Epithelial cell of umbilical artery (primary cell): ENCODE measurements around the gene ZDHHC12. TPM values are rescaled to one million over a fixed set of nuclear protein-coding genes. Genes with fewer than 3 reads are reported as not detected.

Experiments
- total RNA-seq: library from RNA; depleted of rRNA; stranded (reverse); fragments of >200 nt; gene quantifications from 2 replicates; pipeline ENCODE4 v1.2.3, GENCODE V29; 2014

ZDHHC12 gene, protein sequence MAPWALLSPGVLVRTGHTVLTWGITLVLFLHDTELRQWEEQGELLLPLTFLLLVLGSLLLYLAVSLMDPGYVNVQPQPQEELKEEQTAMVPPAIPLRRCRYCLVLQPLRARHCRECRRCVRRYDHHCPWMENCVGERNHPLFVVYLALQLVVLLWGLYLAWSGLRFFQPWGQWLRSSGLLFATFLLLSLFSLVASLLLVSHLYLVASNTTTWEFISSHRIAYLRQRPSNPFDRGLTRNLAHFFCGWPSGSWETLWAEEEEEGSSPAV
- 25.1 and 40.0 TPM in 2 replicates for total RNA-seq

DNA sequence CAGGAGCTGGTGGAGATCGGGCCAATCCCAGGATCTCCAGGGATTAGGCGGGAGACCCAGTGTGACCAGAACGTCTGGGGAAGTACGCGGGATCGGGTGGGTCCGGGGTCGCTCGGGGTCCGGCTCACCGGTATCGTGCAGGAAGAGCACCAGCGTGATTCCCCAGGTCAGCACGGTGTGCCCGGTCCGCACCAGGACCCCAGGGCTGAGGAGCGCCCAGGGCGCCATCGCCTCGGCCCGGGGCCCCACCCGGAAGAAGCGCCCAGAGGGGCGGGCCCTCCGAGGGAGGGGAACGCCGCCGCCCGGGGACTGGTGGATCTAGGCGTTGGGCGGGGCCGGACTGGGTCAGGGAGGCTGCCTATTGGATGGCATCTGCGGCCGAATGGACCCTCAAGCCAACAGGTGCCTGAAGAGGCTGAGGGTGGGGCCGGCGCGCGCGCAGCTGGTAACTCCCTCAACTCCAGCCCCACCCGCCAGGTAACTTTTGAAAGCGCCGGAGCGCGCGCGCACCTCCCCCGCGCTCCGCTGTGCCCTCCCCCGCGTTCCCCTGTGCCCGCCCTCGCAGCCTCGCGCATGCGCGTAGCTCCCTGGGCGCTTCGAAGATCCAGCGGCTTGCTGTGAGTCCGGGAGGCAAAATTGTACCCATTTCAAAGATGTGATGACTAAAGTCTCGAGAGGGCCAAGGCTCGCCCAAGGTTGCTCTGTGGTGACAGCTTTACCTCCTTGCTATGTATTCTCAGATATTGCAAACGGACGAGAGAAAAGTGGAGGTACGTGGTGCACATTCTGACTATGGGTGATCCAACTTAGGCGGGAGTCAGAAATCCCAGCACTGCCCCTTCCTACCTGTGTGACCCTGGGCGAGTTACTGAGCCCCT is at the start of gene ZDHHC12:
ZDHHC12 (minus strand) TSS at position 262 of the 878 bp plus-strand sequence; CDS start at position 228, 34 bp downstream.

DNA sequence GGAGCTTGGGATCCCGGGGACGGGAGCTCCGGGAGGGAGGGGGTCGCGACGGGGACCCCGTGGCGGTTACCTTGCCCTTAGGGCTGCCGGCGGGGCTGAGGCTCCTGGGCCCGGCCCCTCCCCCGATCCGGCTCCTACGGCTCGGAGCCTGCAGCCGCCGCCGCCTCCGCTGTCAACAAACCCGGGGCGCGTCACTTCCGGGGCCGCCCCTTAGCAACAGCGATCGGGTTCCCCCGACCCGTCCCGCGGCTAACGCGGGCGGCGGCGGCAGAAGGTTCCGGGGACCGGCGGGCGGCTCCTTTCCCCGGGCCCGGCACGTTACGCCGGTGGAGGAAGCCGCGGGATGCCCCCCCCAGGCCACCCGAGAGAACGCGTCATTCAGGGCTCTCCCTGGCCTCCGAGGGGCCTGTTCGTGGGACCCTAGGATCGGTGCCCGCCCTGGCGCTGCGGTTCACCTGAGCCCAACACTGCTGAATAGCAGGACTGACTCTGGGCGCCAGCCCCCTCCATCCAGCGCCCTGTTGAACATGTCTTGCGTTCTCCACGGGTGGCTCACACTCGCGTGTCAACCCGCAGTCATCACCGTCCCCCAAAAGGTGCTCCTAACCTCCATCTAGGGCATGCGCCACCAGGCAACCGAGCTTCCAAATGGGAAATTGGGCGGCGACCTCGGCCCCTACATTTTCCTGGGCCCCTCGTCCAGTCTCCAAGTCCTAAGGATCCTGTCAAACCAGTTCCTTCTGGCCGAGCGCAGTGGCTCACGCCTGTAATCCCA is 48.0 kb upstream of the ZDHHC12 start, which contains the start of gene ZER1:
ZER1 (minus strand) TSS at position 183 of the 775 bp plus-strand sequence. CDS start 16,362 bp downstream, outside the sequence.

DNA sequence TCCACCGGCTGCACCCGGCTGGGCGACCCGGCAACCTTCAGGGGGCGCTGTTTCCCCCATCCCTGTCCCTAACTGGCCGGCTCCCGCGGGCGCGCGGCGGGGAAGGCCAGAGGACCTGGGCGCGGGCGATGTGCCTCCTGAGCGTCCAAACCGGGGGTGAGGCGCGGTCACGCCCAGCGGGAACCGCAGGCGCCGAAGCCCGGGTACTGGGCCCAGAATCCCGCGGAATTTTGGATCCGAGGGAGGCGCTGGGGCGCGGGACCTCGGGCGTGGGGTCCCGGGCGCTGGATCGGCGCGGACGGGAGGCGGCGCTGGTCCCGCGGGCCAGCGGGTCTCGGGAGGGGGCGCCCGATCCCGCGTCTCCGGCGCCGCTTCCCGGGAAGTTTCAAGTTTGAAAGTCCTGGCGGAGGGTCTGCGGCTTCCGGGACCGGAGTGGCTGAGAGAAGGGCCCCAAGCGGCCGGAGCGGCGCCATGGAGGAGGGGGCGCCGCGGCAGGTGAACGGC is 21.4 kb downstream of the ZDHHC12 start, which contains the start of gene PKN3:
PKN3 (plus strand) TSS at position 59 of the 504 bp plus-strand sequence; CDS start at position 472, 413 bp downstream.

DNA sequence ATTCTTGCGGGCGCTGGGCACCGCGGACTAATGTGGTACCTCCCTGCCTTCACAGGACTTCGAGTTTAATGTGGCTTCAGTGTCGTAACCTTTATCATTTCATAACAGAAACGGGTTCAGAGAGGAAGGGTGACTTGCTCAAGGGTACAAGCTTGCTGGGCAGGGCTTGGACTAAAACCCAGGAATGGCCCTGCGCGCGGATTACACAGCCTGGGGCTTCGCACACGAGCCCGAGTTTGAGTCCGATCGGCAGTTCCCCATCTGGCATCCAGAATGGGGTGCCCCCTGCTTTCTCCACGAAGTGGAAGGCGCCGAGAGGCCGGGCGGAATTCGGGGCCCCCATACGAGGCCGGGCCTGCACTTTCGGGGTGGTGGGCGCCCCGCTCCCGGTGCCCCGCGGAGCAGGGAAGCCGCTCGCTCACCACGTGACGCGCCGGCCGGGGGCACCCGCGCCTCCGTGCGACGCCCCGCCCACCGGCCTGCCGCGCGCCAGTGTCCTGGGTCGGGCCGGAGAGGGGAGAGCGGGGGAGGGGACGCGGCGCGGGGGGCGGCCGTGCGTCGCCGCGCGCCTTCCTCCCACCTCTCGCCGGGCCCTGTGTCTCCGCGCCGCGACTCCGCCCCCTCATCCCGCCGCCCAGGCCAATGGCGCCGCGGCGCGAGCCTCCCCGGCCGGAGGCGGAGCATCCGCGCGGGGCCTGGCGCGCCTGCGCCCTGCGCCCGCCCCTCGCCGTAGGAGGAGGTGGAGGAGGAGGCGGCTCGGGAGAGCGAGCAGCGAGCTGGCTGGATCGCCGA is 35.2 kb downstream of the ZDHHC12 start, which contains the start of gene SET:
SET (plus strand) TSS at position 722 of the 792 bp plus-strand sequence. CDS start 361 bp downstream, outside the sequence.

Other genes starting within 250 kb of the ZDHHC12 start
- 17.2 and 23.7 TPM in 2 replicates for gene GLE1, start 219.4 kb downstream of the ZDHHC12 start, total RNA-seq
- gene SPTAN1, start 171.5 kb downstream of the ZDHHC12 start, total RNA-seq: 243 and 266 TPM in 2 replicates
- 88.0 and 90.7 TPM in 2 replicates for gene DYNC2I2, start 67.3 kb downstream of the ZDHHC12 start, total RNA-seq
- gene SET, start 34.9 kb downstream of the ZDHHC12 start, total RNA-seq: 594 and 880 TPM in 2 replicates
- gene PKN3, start 21.6 kb downstream of the ZDHHC12 start, total RNA-seq: 17.0 and 17.9 TPM in 2 replicates
- gene ZER1, start 47.8 kb upstream of the ZDHHC12 start, total RNA-seq: 8.1 and 13.4 TPM in 2 replicates
- gene TBC1D13, start 63.1 kb upstream of the ZDHHC12 start, total RNA-seq: 8.8 and 12.9 TPM in 2 replicates
- gene ENDOG, start 94.4 kb upstream of the ZDHHC12 start, total RNA-seq: 25.2 and 37.7 TPM in 2 replicates
- gene SPOUT1, start 105.7 kb upstream of the ZDHHC12 start, total RNA-seq: 17.9 and 23.7 TPM in 2 replicates
- 10.8 and 11.7 TPM in 2 replicates for gene KYAT1, start 157.8 kb upstream of the ZDHHC12 start, total RNA-seq
- gene LRRC8A, start 158.0 kb upstream of the ZDHHC12 start, total RNA-seq: 85.0 and 88.0 TPM in 2 replicates
- gene PHYHD1, start 196.9 kb upstream of the ZDHHC12 start, total RNA-seq: not detected in 2 replicates
- gene DOLK, start 223.5 kb upstream of the ZDHHC12 start, total RNA-seq: 29.6 and 46.4 TPM in 2 replicates
- gene NUP188, start 223.6 kb upstream of the ZDHHC12 start, total RNA-seq: 32.5 and 35.7 TPM in 2 replicates